Fibroblast of skin of left quadriceps (primary cell): Measurements from ENCODE around the gene SYK.
A peak's percentile ranks its signal among the peaks of the same experiment; 100 is the strongest.

Source experiments
- DNase-seq, 2 experiments: peaks; one replicate each; pipeline ENCODE4 v3.0.0-alpha.2; 2013; ENCODE audit warnings: low read depth in 2 of 2

SYK gene

GRCh38 chr9:90848866-90849265, 47.2 kb downstream of the SYK start:
- DNase-seq = no peak

GRCh38 chr9:90851444-90851843, 49.8 kb downstream of the SYK start:
- no peak for DNase-seq

- DNase-seq = no peak
Measured at GRCh38 chr9:90853945-90854344, 52.3 kb downstream of the SYK start.

- DNase-seq = no peak
Measured at GRCh38 chr9:90854637-90855175, 53.1 kb downstream of the SYK start.

- no peak for DNase-seq
Measured at GRCh38 chr9:90855208-90855902, 53.7 kb downstream of the SYK start.

- no peak for DNase-seq
Measured at GRCh38 chr9:90857091-90857490, 55.5 kb downstream of the SYK start.

GRCh38 chr9:90857855-90858254, 56.2 kb downstream of the SYK start:
- no peak for DNase-seq

GRCh38 chr9:90858457-90858901, 56.9 kb downstream of the SYK start:
- DNase-seq = no peak

- no peak for DNase-seq
Measured at GRCh38 chr9:90860382-90860781, 58.8 kb downstream of the SYK start.

GRCh38 chr9:90860826-90861225, 59.2 kb downstream of the SYK start:
- DNase-seq = no peak

- DNase-seq = no peak
Measured at GRCh38 chr9:90861380-90861779, 59.8 kb downstream of the SYK start.

GRCh38 chr9:90861826-90862740, 60.5 kb downstream of the SYK start:
- DNase-seq = no peak

- no peak for DNase-seq
Measured at GRCh38 chr9:90864779-90865178, 63.2 kb downstream of the SYK start.

- no peak for DNase-seq
Measured at GRCh38 chr9:90867101-90867500, 65.5 kb downstream of the SYK start.

GRCh38 chr9:90868555-90868954, 66.9 kb downstream of the SYK start:
- DNase-seq = no peak

- no peak for DNase-seq
Measured at GRCh38 chr9:90869361-90869760, 67.7 kb downstream of the SYK start.

- DNase-seq = peak in 1 of 2 experiments; percentile 12
Measured at GRCh38 chr9:90870621-90871326, 69.2 kb downstream of the SYK start.

- DNase-seq = no peak
Measured at GRCh38 chr9:90871327-90871935, 69.8 kb downstream of the SYK start.

- DNase-seq = no peak
Measured at GRCh38 chr9:90872835-90873294, 71.2 kb downstream of the SYK start.

GRCh38 chr9:90873422-90873821, 71.8 kb downstream of the SYK start:
- no peak for DNase-seq

GRCh38 chr9:90874194-90874593, 72.6 kb downstream of the SYK start:
- DNase-seq = no peak

- no peak for DNase-seq
Measured at GRCh38 chr9:90878562-90878961, 76.9 kb downstream of the SYK start.
